Breast epithelium (tissue), 4 donors: ENCODE data around the gene COL16A1. TPM values are rescaled to one million over a fixed set of nuclear protein-coding genes. Genes with fewer than 3 reads are reported as not detected.

Source experiments
- DNase-seq, 2 donors: peaks; one replicate each; pipeline ENCODE4 v3.0.0-alpha.2; 2019; ENCODE audit warnings: low spot score in 2 of 2
- H3K27ac ChIP-seq, 2 donors: fragments of 200-600 bp; sonication (generic) in 1 of 2; one replicate each; pipeline ENCODE4 v1.5.1; 2016 to 2019; ENCODE audit warnings: mild to moderate bottlenecking in 1 of 2
- H3K27me3 ChIP-seq, 2 donors: fragments of 200-600 bp; sonication (generic) in 1 of 2; one replicate each; pipeline versions ENCODE4 v1.5.1 to v1.6.0; 2017 to 2019; ENCODE audit warnings: control low read depth in 1 of 2, mild to moderate bottlenecking in 1 of 2
- H3K36me3 ChIP-seq: fragments of 200-600 bp; one replicate; pipeline ENCODE4 v1.5.1; 2019
- H3K4me1 ChIP-seq, 2 donors: fragments of 200-600 bp; sonication (generic); one replicate each; pipeline ENCODE4 v1.5.1; 2016 to 2019; ENCODE audit warnings: control low read depth in 1 of 2
- H3K4me3 ChIP-seq, 3 donors: fragments of 200-600 bp; sonication (generic); 1 replicate in 2 of 3; 2 replicates in 1 of 3; pipeline ENCODE4 v1.5.1; 2016 to 2019; ENCODE audit warnings: mild to moderate bottlenecking in 3 of 3, moderate library complexity in 2 of 3
- H3K9me3 ChIP-seq, 2 donors: fragments of 200-600 bp; sonication (generic) in 1 of 2; one replicate each; pipeline ENCODE4 v1.5.1; 2016 to 2019; ENCODE audit warnings: control low read depth in 1 of 2
- POLR2A ChIP-seq: fragments of 450-650 bp; IDR thresholded peaks from one replicate; pipeline ENCODE4 v1.6.1; 2016; ENCODE audit warnings: antibody characterized with exemption, mild to moderate bottlenecking, moderate library complexity
- POLR2AphosphoS5 ChIP-seq, 3 donors: sonication (generic); formaldehyde crosslinking; IDR thresholded peaks; one replicate each; pipeline ENCODE4 v1.6.1; 2017; ENCODE audit warnings: antibody characterized with exemption in 3 of 3
- intact Hi-C: fragments of 100-400 bp; cut with DNase I; formaldehyde crosslinking; loops from one replicate; pipeline ENCODE4 v1.15.1; 2023; ENCODE audit warnings: low total_unique reads
- total RNA-seq, 3 donors: library from RNA; depleted of rRNA; stranded (reverse); fragments of >200 nt; gene quantifications; one replicate each; pipeline ENCODE4 v1.1.0, GENCODE V29; 2016
- TF ChIP-seq, protein P1 (sequence below), 3 donors: fragments of 450-650 bp; IDR thresholded peaks; one replicate each; pipeline ENCODE4 v1.5.1; 2016 to 2017; ENCODE audit warnings: antibody characterized with exemption in 3 of 3, mild to moderate bottlenecking in 3 of 3, moderate library complexity in 3 of 3

COL16A1 gene
- total RNA-seq, 3 donors from 2014 or later, result 55.2 to 79.5 (median 58.7) TPM

DNA sequence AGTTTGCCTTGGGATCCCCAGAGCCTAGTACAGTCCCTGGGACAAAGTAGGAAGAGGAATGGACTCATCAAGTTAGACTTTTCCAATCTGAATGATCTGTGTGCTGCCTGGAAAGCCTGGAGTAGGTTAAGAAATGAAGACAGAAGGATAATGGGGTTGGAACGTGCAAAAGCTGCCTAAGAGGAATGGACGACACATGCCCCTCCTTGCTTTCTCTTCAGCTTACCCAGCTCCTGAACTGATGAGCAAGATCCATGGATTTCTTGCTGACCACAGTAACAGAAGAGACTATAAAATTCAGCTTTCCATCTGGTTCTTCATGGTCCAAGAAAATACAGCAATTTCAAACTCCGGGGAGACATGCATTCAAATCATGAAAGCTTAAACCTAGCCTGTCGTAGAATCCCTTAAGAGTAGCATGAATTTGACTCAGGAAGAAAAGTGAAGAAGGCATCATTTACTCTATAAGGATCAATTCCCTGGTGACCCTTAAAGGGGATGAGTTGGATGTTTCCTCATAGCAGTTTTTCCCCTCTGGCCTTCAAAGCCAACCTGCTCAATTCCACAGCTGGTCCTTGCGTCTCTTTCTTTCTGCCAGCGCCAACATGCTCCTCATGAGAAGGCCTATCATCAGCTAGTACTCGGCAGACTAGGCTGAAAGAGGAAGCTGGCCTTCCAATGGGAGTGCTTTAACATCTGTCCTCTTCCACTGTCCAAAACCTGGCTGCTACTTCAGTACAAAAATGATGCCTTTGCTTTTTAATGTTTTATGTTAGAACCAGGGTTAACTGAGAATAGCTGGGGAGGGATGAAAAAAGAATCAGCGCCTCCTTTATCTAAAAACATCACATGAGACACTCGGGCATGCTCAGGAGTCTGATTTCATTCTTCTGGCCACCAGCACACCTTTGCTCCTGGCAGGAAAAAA, 53.4 kb downstream of the COL16A1 start:
- Histone ChIP-seq H3K36me3 (no peaks in the 10 kb centered on the region), H3K9me3 (no peaks in the 10 kb centered on the region), H3K4me3 (no peak overlapping the region), H3K27me3 (no peaks in the 10 kb centered on the region), H3K4me1 (peaks cover 0 to 37% of the 10 kb centered on the region in 2 donors), H3K27ac (peak overlapping the region; percentile 48 to 99)
- TF ChIP-seq POLR2AphosphoS5 (IDR thresholded peaks at IDR 0.05), result no peak
- TF ChIP-seq, protein P1, sequence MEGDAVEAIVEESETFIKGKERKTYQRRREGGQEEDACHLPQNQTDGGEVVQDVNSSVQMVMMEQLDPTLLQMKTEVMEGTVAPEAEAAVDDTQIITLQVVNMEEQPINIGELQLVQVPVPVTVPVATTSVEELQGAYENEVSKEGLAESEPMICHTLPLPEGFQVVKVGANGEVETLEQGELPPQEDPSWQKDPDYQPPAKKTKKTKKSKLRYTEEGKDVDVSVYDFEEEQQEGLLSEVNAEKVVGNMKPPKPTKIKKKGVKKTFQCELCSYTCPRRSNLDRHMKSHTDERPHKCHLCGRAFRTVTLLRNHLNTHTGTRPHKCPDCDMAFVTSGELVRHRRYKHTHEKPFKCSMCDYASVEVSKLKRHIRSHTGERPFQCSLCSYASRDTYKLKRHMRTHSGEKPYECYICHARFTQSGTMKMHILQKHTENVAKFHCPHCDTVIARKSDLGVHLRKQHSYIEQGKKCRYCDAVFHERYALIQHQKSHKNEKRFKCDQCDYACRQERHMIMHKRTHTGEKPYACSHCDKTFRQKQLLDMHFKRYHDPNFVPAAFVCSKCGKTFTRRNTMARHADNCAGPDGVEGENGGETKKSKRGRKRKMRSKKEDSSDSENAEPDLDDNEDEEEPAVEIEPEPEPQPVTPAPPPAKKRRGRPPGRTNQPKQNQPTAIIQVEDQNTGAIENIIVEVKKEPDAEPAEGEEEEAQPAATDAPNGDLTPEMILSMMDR (IDR thresholded peaks at IDR 0.05), result no peak
- TF ChIP-seq POLR2A, result no peak
- no peak for DNase-seq
- intact Hi-C loops, result no loop called here

GRCh38 chr1:31648641-31649357, 55.0 kb downstream of the COL16A1 start:
- intact Hi-C loops, result no loop called here
- DNase-seq, result peak in 1 of 2 donors; percentile 67
- Histone ChIP-seq H3K36me3 (no peaks in the 10 kb centered on the region), H3K27ac (peak overlapping the region; percentile 72 to 99), H3K27me3 (no peaks in the 10 kb centered on the region), H3K9me3 (no peaks in the 10 kb centered on the region), H3K4me1 (peaks cover under 1 to 38% of the 10 kb centered on the region in 2 donors), H3K4me3 (no peak overlapping the region)
- no peak for TF ChIP-seq POLR2AphosphoS5 (IDR thresholded peaks at IDR 0.05)
- no peak for TF ChIP-seq POLR2A

- TF ChIP-seq POLR2AphosphoS5 (IDR thresholded peaks at IDR 0.05), result no peak
- TF ChIP-seq, protein P1 (IDR thresholded peaks at IDR 0.05), result no peak
- TF ChIP-seq POLR2A, result no peak
- Histone ChIP-seq H3K4me3 (no peak overlapping the region), H3K4me1 (peaks cover 7 to 44% of the 10 kb centered on the region in 2 donors), H3K27ac (peak overlapping the region; percentile 72 to 99), H3K36me3 (no peaks in the 10 kb centered on the region), H3K9me3 (no peaks in the 10 kb centered on the region), H3K27me3 (no peaks in the 10 kb centered on the region)
- intact Hi-C loops, result no loop called here
- no peak for DNase-seq
These were observed 55.6 kb downstream of the COL16A1 start for GRCh38 chr1:31648190-31648589.

DNA sequence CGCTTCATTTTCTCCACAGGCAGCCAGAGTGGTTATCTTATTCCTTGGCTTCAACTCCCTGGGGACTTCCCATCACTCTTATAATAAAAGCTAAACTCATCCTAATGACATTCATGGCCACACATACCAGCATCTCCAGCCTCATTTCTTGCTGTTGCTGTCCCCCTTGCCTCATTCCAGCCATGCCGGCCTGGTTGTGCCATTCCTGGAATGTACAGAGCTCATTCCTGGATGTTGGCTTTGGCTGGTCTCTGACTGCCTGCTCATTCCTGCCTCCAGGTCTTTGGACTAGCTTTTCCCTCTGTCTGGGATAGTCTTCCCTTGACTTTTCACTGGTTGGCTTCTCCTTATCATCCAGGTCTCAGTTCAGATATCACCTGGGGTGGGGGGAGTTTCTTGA, 56.7 kb downstream of the COL16A1 start:
- no peaks in the 10 kb centered on the region for H3K36me3 ChIP-seq
- no peaks in the 10 kb centered on the region for H3K9me3 ChIP-seq
- intact Hi-C loops, result no loop called here
- no peaks in the 10 kb centered on the region for H3K27me3 ChIP-seq
- peaks cover 7 to 43% of the 10 kb centered on the region in 2 donors for H3K4me1 ChIP-seq
- no peak overlapping the region for H3K4me3 ChIP-seq
- peak overlapping the region; percentile 74 to 99 for H3K27ac ChIP-seq
- DNase-seq, result peak in 1 of 2 donors; percentile 76
- peak in 1 of 3 donors; percentile 63 for TF ChIP-seq POLR2AphosphoS5 (IDR thresholded peaks at IDR 0.05)
- TF ChIP-seq, protein P1 (IDR thresholded peaks at IDR 0.05), result peak in 1 of 3 donors; percentile 35
- TF ChIP-seq POLR2A, result no peak

- Histone ChIP-seq H3K36me3 (no peaks in the 10 kb centered on the region), H3K4me1 (peaks cover 7 to 36% of the 10 kb centered on the region in 2 donors), H3K4me3 (no peak overlapping the region), H3K9me3 (no peaks in the 10 kb centered on the region), H3K27ac (peak overlapping the region; percentile 74 to 99), H3K27me3 (no peaks in the 10 kb centered on the region)
- DNase-seq, result no peak
- intact Hi-C loops, result no loop called here
- TF ChIP-seq, protein P1 (IDR thresholded peaks at IDR 0.05), result no peak
- no peak for TF ChIP-seq POLR2AphosphoS5 (IDR thresholded peaks at IDR 0.05)
These were observed 57.4 kb downstream of the COL16A1 start for GRCh38 chr1:31646259-31646960.
